Lower leg skin (tissue), 4 donors: Measurements from ENCODE around the gene NOL4L. TPM values are rescaled to one million over a fixed set of nuclear protein-coding genes. Genes with fewer than 3 reads are reported as not detected.

Experiments used
- DNase-seq, 2 donors: peaks; one replicate each; pipeline ENCODE4 v3.0.0-alpha.2; 2019; ENCODE audit warnings: low spot score in 2 of 2
- H3K4me3 ChIP-seq: fragments of 200-600 bp; sonication (generic); 2 replicates; pipeline ENCODE4 v1.5.1; 2017; ENCODE audit warnings: mild to moderate bottlenecking, low read depth; ENCODE audit not compliant: poor library complexity, severe bottlenecking
- POLR2A ChIP-seq, 2 donors: fragments of 450-650 bp; IDR thresholded peaks; one replicate each; pipeline ENCODE4 v1.6.1; 2016 to 2017; ENCODE audit warnings: antibody characterized with exemption in 2 of 2, mild to moderate bottlenecking in 1 of 2, moderate library complexity in 1 of 2
- whole genome bisulfite sequencing, 2 donors: methylation state at CpG; one replicate each; pipeline ENCODE4 v1.1.5; 2018; 5-methylcytosine and 5-hydroxymethylcytosine counted together
- intact Hi-C: fragments of 100-400 bp; cut with DNase I; formaldehyde crosslinking; loops from one replicate; pipeline ENCODE4 v1.15.0; 2023; ENCODE audit warnings: low total_unique reads
- total RNA-seq, 4 donors: library from RNA; depleted of rRNA; stranded (reverse); fragments of >200 nt; gene quantifications; one replicate each; pipeline ENCODE4 v1.1.0, GENCODE V29; 2016
- TF ChIP-seq, protein P1 (sequence below), 3 donors: fragments of 450-650 bp; IDR thresholded peaks; one replicate each; pipeline ENCODE4 v1.5.1; 2016; ENCODE audit warnings: antibody characterized with exemption in 3 of 3, mild to moderate bottlenecking in 3 of 3, moderate library complexity in 2 of 3

Gene NOL4L
- total RNA-seq, 4 donors from 2014 or later, result 4.6 to 10.4 (median 7.0) TPM

GRCh38 chr20:32559205-32559752, 25.9 kb downstream of the NOL4L start:
- H3K4me3 ChIP-seq, result no peak overlapping the region
- TF ChIP-seq, protein P1, sequence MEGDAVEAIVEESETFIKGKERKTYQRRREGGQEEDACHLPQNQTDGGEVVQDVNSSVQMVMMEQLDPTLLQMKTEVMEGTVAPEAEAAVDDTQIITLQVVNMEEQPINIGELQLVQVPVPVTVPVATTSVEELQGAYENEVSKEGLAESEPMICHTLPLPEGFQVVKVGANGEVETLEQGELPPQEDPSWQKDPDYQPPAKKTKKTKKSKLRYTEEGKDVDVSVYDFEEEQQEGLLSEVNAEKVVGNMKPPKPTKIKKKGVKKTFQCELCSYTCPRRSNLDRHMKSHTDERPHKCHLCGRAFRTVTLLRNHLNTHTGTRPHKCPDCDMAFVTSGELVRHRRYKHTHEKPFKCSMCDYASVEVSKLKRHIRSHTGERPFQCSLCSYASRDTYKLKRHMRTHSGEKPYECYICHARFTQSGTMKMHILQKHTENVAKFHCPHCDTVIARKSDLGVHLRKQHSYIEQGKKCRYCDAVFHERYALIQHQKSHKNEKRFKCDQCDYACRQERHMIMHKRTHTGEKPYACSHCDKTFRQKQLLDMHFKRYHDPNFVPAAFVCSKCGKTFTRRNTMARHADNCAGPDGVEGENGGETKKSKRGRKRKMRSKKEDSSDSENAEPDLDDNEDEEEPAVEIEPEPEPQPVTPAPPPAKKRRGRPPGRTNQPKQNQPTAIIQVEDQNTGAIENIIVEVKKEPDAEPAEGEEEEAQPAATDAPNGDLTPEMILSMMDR (IDR thresholded peaks at IDR 0.05), result no peak
- TF ChIP-seq POLR2A (IDR thresholded peaks at IDR 0.05), result no peak
- DNase-seq, result no peak
- intact Hi-C loops, result no loop called here
- WGBS, 2 donors, result 84 to 85% methylated on average over 7 of the region's 7 CpGs

DNA sequence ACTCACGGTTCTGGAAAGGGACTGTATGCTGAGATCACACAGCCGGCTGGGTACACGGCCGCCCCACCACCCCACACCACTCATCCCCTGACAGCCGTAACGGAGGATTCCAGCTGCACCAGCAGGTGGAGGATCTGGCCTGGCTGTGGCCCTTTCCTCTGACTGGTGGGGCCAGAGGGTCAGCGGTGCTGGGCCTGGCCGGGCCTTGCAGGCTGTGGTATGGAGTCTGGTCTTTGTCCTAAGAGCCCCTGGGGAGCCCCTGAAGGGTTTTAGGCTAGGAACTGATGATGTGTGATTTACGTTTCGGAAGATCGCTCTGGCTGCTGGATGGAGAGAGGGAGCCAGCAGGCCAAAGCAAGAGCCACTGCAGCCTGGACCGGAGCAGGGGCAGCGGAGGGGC, 26.6 kb downstream of the NOL4L start:
- no peak for DNase-seq
- 82 to 88% methylated on average over 13 of the region's 13 CpGs for WGBS, 2 donors
- no peak overlapping the region for H3K4me3 ChIP-seq
- intact Hi-C loops, result no loop called here
- no peak for TF ChIP-seq POLR2A (IDR thresholded peaks at IDR 0.05)
- TF ChIP-seq, protein P1 (IDR thresholded peaks at IDR 0.05), result no peak

GRCh38 chr20:32557319-32557718, 27.8 kb downstream of the NOL4L start:
- TF ChIP-seq, protein P1 (IDR thresholded peaks at IDR 0.05), result no peak
- TF ChIP-seq POLR2A (IDR thresholded peaks at IDR 0.05), result no peak
- no peak for DNase-seq
- 66 to 68% methylated on average over 5 of the region's 5 CpGs for WGBS, 2 donors
- intact Hi-C loops, result no loop called here
- no peak overlapping the region for H3K4me3 ChIP-seq

- TF ChIP-seq, protein P1 (IDR thresholded peaks at IDR 0.05), result no peak
- TF ChIP-seq POLR2A (IDR thresholded peaks at IDR 0.05), result no peak
- intact Hi-C loops, result no loop called here
- WGBS, 2 donors, result 84 to 89% methylated on average over 15 to 20 of the region's 20 CpGs
- no peak for DNase-seq
- H3K4me3 ChIP-seq, result no peak overlapping the region
Observed at GRCh38 chr20:32556312-32557184, 28.6 kb downstream of the NOL4L start.

- DNase-seq, result no peak
- WGBS, 2 donors, result 92 to 94% methylated on average over 8 of the region's 8 CpGs
- intact Hi-C loops, result no loop called here
- H3K4me3 ChIP-seq, result no peak overlapping the region
- no peak for TF ChIP-seq POLR2A (IDR thresholded peaks at IDR 0.05)
- TF ChIP-seq, protein P1 (IDR thresholded peaks at IDR 0.05), result no peak
Observed at GRCh38 chr20:32555584-32555983, 29.5 kb downstream of the NOL4L start.
